ENCODE measurements around the gene SLC34A1.

- no peak for TF ChIP-seq POLR2A (IDR thresholded peaks at IDR 0.05)
- no peak for TF ChIP-seq CTCF (IDR thresholded peaks at IDR 0.05)
Observed at GRCh38 chr5:177447611-177448243, 63.5 kb downstream of the SLC34A1 start.

Measured in uterus (tissue), 2 donors.